HG03280 (cell line): ENCODE measurements around the gene AJM1.
A peak's percentile ranks its signal among the peaks of the same experiment; 100 is the strongest.
"Not testable (repeated sequence)": the region's sequence is repeated elsewhere in the genome, so short reads cannot be mapped to it uniquely, and the experiment has no call there.

ENCODE experiments used
- ATAC-seq: cut with Tn5 transposase; IDR thresholded peaks from one replicate; pipeline ENCODE4 v1.9.1; 2021; ENCODE audit warnings: mild to moderate bottlenecking, moderate library complexity; ENCODE audit not compliant: unreplicated experiment

Gene AJM1

GRCh38 chr9:136843159-136843800, 1.0 kb downstream of the AJM1 start:
- ATAC-seq, result not testable (repeated sequence)

- not testable (repeated sequence) for ATAC-seq
Observed at GRCh38 chr9:136843801-136844740, 1.8 kb downstream of the AJM1 start.

DNA sequence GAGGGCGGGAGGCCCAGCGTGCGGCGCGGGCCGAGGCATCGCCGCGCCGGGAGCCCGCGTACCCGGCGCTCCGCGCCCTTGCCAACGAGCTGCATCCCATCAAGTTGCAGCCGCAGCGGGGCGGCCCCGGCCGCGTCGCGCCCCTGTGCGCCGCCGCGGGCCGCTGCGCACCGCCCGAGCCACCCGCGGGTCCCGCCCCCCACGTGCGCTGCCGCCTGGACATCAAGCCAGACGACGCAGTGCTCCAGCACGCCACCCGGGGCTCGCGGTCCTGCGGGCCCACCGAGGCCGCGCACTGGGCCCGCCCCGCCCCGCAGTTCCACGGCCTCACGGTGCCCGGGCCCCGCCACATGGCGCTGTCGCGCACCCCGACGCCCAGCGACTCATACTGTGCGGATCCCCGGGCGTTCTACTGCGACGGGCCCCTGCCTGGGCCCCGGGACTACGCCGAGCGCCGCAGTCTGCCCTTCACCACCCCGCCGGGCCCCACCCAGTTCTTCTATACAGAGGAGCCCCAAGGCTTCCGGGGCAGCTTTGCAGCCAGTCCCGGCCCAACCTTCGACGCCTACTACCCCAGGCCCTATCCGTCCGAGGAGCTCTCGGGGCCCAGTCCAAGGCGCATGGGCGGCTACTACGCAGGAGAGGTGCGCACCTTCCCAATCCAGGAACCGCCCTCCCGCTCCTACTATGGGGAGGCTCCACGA, 2.6 kb downstream of the AJM1 start:
- no peak for ATAC-seq

DNA sequence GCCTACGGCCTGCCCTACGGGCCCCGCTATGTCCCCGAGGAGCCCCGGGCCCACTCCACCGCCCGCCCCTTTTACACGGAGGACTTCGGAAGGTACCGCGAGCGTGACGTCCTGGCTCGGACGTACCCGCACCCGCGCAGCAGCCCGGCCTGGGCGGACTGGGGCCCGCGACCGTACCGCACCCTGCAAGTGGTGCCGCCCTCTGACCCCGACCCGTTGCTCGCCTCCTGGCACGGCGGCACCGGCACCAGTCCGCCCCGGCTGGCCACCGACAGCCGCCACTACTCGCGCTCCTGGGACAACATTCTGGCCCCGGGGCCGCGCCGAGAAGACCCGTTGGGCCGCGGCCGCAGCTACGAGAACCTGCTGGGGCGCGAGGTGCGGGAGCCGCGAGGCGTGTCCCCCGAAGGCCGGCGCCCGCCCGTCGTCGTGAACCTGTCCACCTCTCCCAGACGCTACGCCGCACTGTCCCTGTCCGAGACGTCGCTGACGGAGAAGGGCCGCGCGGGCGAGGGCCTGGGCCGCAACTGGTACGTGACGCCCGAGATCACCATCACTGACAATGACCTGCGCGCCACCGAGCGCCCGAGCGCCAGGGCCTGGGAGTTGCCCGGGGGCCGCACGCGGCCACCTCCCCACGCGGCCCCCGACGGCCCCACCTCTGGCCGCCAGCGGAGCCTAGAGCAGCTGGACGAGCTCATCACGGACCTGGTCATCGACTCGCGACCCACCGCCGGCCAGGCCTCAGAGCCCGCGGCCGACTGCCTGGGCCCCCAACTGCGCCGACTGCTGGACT, 3.4 kb downstream of the AJM1 start:
- ATAC-seq, result no peak

DNA sequence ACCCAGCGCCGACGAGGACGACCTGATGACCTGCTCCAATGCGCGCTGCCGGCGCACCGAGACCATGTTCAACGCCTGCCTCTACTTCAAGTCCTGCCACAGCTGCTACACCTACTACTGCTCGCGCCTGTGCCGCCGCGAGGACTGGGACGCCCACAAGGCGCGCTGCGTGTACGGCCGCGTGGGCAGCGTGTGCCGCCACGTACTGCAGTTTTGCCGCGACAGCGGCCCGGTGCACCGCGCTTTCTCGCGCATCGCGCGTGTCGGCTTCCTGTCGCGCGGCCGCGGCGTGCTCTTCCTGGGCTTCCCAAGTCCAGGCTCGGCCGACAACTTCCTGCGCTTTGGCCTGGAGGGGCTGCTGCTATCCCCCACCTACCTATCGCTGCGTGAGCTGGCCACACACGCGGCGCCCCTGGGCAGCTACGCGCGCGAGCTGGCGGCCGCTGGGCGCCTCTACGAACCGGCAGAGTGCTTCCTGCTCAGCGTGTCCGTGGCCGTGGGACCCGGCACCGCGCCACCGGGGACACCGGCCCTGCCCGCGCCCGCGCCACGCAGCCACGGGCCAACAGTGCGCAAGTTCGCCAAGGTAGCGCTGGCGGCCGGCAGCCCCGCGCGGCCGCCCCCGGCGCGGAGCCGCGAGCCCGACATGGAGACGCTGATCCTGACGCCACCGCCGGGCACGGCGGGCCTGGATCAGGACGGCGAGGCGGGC, 4.3 kb downstream of the AJM1 start:
- ATAC-seq, result no peak

DNA sequence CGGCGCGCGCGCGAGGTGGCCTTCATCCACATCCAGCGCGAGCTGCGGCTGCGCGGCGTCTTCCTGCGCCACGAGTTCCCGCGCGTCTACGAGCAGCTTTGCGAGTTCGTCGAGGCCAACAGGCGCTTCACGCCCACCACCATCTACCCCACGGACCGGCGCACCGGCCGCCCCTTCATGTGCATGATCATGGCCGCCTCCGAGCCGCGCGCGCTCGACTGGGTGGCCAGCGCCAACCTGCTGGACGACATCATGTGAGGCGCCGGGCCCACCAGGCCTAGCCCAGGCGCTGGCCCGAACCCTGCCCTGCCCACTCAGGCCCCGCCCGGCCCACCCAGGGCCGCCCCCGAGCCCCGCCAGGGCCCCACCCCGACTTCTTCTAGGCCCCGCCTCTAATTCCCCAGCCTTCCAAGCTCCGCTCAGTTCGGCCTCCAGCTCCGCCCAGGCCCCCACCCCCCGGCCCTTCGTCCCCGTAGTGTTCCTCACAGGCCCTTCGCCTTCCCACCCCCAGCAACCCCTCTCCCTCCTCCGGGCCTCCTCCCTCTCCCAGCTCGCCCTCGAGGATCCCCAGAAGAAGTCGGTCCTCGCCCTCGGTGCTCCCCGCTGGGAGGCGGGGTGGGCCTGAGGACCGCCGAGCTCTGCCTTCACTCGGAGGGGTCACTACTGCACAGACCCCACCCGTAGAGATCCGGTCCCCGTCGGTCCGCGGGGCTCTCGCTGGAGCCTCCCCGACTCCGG, 5.0 kb downstream of the AJM1 start:
- no peak for ATAC-seq

- peak; percentile 24 for ATAC-seq
Observed at GRCh38 chr9:136847826-136848392, 5.6 kb downstream of the AJM1 start.

DNA sequence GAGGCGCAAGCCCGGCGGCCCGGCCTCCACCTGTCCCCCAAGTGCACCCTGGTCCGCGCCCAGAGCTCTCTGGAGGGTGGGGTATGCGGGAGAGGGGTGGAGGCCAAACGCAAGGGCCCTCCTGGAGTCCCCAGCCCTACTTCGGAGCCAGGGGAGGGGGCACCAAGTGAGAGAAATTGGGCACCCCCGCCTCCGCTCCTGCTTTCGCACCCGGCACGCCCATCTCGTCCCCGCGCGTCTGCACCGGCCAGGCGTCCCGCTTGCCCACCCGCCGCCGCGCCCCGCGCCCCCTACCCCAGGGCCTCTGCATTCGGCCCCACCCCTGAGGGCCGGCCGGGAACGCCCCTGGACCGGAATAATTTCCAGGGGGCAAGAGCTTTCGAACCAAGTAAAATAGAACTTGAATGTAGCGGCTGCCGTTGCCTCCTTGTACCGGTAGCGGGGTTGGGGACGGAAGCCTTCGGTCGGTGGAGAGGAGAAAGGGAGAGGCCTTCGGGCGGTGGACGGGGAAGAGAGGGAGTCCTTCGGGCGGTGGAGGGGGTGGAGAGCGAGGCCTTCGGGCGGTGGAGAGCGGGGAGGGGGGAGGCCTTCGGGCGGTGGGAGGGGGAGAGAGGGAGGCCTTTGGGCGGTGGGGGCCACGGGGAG, 6.2 kb downstream of the AJM1 start:
- no peak for ATAC-seq

GRCh38 chr9:136849038-136849959, 7.0 kb downstream of the AJM1 start, which contains the start of gene PHPT1:
Gene PHPT1 (plus strand): TSS chr9:136849409. CDS start chr9:136849431, 22 bp downstream.
- ATAC-seq, result peak; percentile 82

GRCh38 chr9:136849960-136850865, 7.9 kb downstream of the AJM1 start:
- no peak for ATAC-seq

DNA sequence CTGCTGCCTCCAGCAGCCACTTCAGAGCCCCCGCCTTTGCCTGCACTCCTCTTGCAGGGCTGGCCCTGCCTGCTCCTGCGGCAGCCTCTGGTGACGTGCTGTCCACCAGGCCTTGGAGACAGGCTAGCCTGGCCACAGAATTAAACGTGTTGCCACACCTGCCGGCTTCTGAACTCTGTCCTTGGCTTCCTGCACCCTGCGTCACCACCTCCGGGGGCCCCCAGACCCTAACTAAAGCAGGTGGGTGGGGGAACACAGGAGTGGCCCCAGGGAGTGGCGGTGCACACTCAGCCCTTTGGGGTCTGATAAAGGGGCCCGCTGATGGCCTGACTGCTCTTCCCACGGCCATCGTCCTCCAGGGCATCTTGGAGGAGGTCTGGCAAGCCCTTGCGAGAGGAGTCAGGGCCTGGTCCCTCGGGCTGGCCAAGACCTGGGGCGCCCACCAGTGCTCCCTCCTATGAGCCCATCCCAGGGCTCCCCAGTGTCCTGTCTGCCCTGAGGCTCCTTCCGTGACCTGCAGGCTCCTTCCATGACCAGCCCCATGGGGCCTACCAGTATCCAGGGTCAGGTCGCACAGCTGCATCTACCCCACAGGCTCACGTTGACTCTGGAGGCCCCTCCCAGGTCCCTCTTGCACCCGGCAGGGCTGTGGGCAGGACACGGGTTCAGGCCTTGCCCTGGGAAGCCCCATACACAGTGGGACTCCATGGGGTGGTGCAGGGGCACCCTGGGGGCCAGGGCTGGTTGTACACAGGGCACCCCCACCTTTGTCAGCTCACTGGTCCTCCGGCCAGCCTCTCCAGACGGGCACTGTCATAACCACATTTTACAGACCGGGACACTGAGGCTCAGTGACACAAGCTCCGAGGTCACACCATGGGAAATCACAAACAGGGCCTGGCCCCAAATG, 8.8 kb downstream of the AJM1 start:
- ATAC-seq, result no peak

GRCh38 chr9:136851941-136852663, 9.8 kb downstream of the AJM1 start, which contains the start of gene MAMDC4:
Gene MAMDC4 (plus strand): TSS chr9:136852346. CDS start chr9:136852417, 71 bp downstream.
- no peak for ATAC-seq

DNA sequence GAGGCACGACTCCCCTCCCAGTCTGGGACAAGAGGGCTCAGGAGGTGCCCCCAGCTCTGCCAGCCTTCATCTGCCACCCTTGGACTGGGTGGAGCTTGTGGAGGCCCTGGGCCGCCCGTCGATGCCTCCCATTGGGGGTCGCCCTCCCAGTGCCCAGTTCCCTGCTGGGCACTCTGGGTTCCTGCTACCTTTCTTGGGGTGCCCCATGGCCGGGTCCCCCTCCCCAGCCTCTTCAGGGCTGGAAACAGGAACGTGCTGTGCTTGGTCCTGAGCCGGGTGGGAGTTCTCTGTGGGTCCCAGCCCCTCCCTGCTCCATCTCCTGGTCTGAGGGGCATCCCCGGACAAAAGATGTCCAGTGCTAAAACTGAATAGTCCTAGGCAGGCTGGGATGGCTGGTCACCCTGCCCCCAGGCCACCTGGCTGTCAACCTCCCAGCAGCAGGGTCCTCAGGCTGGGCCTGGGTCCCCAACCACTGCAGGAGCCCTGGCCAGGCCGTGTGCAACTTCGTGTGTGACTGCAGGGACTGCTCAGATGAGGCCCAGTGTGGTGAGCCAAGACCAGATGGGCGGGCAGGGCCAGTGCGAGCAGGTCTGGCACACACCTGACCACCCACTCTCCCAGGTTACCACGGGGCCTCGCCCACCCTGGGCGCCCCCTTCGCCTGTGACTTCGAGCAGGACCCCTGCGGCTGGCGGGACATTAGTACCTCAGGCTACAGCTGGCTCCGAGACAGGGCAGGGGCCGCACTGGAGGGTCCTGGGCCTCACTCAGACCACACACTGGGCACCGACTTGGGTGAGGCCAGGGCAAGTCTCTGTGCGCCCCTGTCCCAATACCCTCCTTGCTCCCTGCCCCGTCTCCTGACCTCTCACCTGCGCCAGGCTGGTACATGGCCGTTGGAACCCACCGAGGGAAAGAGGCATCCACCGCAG, 10.7 kb downstream of the AJM1 start:
- no peak for ATAC-seq
